ENCODE measurements around the gene VPS37D.
A peak's percentile ranks its signal among the peaks of the same experiment; 100 is the strongest.

Gene VPS37D

GRCh38 chr7:73683056-73683787 lies 15.6 kb downstream of the VPS37D start, which contains the start of the genes BUD23 and DNAJC30:
Gene BUD23 (plus strand): TSS chr7:73683597. CDS start chr7:73683626, 29 bp downstream.
Gene DNAJC30 (minus strand): TSS chr7:73683453. CDS start chr7:73683423, 30 bp downstream.
- Mint-ChIP-seq H3K9me3 (ENCODE audit: low read depth) (no peaks in the 10 kb centered on the region), H3K36me3 (peaks cover 6% of the 10 kb centered on the region), H3K27ac (peak within 1 kb of the TSS; percentile 96), H3K4me3 (peak within 1 kb of the TSS; percentile 100), H3K4me1 (ENCODE audit: low read depth) (peaks cover 33% of the 10 kb centered on the region), H3K27me3 (no peaks in the 10 kb centered on the region)

GRCh38 chr7:73683788-73684693 lies 16.4 kb downstream of the VPS37D start:
- peak overlapping the region; percentile 100 for H3K4me3 Mint-ChIP-seq
- H3K36me3 Mint-ChIP-seq, result peaks cover 6% of the 10 kb centered on the region
- H3K27ac Mint-ChIP-seq, result peak overlapping the region; percentile 96
- no peaks in the 10 kb centered on the region for H3K27me3 Mint-ChIP-seq
- H3K9me3 Mint-ChIP-seq (ENCODE audit: low read depth), result no peaks in the 10 kb centered on the region
- H3K4me1 Mint-ChIP-seq (ENCODE audit: low read depth), result peaks cover 33% of the 10 kb centered on the region

DNA sequence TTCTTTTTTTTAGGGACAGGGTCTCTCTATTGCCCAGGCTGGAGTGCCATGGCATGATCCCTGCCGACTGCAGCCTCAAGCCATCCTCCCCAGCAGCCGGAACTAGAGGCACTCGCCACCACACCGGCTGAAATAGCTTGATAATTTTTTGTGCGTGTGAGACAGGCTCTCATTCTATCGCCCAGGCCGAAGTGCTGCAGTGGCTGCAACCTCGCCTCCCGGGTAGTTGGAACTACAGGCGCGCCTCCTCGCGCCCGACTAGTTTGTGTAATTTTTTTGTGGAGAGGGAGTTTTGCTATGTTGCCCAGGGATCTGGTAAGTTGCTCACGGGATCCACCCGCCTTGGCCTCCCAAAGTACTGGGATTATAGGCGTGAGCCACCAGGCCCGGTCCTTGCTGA lies 17.7 kb downstream of the VPS37D start:
- peaks cover 38% of the 10 kb centered on the region for H3K4me1 Mint-ChIP-seq (ENCODE audit: low read depth)
- H3K27me3 Mint-ChIP-seq, result no peaks in the 10 kb centered on the region
- peak overlapping the region; percentile 47 for H3K4me3 Mint-ChIP-seq
- H3K27ac Mint-ChIP-seq, result no peak overlapping the region
- peaks cover 11% of the 10 kb centered on the region for H3K36me3 Mint-ChIP-seq
- H3K9me3 Mint-ChIP-seq (ENCODE audit: low read depth), result no peaks in the 10 kb centered on the region

DNA sequence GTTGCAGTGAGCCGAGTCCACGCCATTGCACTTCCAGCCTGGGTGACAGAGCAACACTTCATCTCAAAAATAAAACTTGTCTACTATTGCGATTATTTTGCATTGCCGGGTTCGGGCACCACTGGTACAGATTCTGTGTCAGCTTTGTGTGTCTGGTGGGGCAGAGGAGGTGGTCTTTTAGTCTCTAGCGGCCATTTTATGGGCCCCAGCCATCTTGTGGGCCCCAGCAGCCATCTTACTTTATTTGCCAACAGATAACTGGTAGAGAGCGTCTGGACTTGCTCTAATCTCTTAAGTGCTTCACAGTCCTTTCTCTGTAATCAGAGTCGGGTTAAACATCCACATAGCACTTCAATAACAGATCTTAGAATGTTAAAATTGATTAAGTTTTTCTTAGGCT lies 20.7 kb downstream of the VPS37D start:
- H3K36me3 Mint-ChIP-seq, result peaks cover 16% of the 10 kb centered on the region
- no peaks in the 10 kb centered on the region for H3K27me3 Mint-ChIP-seq
- peaks cover 23% of the 10 kb centered on the region for H3K4me1 Mint-ChIP-seq (ENCODE audit: low read depth)
- no peak overlapping the region for H3K27ac Mint-ChIP-seq
- no peaks in the 10 kb centered on the region for H3K9me3 Mint-ChIP-seq (ENCODE audit: low read depth)
- no peak overlapping the region for H3K4me3 Mint-ChIP-seq

DNA sequence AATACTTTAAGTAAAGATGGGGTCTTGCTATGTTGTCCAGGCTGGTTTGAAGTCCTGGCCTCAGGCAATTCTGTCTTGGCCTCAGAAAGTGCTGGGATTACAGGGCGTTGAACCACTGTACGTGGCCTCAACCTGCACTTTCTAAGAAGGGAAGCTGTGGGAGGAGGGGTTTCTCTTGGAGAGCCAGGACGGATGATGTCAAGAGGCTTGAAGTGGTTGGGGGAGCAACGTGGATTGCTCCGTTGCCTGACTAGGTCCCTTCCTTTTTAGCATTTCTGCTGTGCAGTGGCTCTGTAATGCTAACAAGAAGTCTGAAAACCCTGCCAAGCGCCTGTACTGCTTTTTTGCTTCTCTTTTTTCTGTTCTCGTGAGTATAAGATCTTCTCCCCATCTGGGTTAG lies 23.0 kb downstream of the VPS37D start:
- Mint-ChIP-seq H3K36me3 (peaks cover 19% of the 10 kb centered on the region), H3K27ac (no peak overlapping the region), H3K27me3 (no peaks in the 10 kb centered on the region), H3K4me1 (ENCODE audit: low read depth) (peaks cover 10% of the 10 kb centered on the region), H3K4me3 (no peak overlapping the region), H3K9me3 (ENCODE audit: low read depth) (no peaks in the 10 kb centered on the region)

- no peaks in the 10 kb centered on the region for H3K4me1 Mint-ChIP-seq (ENCODE audit: low read depth)
- H3K27ac Mint-ChIP-seq, result no peak overlapping the region
- H3K36me3 Mint-ChIP-seq, result peaks cover 16% of the 10 kb centered on the region
- no peaks in the 10 kb centered on the region for H3K27me3 Mint-ChIP-seq
- no peaks in the 10 kb centered on the region for H3K9me3 Mint-ChIP-seq (ENCODE audit: low read depth)
- H3K4me3 Mint-ChIP-seq, result no peak overlapping the region
These were observed 28.7 kb downstream of the VPS37D start for GRCh38 chr7:73696372-73696771.

DNA sequence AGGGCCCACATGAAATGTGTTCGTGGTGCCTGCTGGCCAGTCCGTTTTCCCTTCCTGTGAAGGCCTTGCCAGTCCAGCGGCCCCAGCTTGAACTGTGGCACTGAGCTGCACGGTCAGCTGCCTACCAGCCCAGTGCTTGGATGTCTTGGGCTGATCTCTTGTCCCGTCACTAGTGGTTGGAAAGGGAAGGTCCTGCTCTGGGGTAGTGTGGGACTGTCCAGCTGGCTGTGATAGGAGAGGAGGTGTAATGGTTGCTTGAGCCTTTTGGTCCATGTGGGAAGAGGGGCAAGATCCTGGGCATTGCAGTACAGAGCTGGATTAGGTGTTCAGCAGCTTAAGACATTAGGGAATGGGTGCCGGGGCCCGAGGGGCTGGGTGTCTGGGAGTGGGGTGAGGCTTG lies 30.8 kb downstream of the VPS37D start:
- H3K9me3 Mint-ChIP-seq (ENCODE audit: low read depth), result no peaks in the 10 kb centered on the region
- H3K4me1 Mint-ChIP-seq (ENCODE audit: low read depth), result peaks cover 2% of the 10 kb centered on the region
- no peak overlapping the region for H3K27ac Mint-ChIP-seq
- H3K27me3 Mint-ChIP-seq, result no peaks in the 10 kb centered on the region
- peaks cover 13% of the 10 kb centered on the region for H3K36me3 Mint-ChIP-seq
- H3K4me3 Mint-ChIP-seq, result no peak overlapping the region

DNA sequence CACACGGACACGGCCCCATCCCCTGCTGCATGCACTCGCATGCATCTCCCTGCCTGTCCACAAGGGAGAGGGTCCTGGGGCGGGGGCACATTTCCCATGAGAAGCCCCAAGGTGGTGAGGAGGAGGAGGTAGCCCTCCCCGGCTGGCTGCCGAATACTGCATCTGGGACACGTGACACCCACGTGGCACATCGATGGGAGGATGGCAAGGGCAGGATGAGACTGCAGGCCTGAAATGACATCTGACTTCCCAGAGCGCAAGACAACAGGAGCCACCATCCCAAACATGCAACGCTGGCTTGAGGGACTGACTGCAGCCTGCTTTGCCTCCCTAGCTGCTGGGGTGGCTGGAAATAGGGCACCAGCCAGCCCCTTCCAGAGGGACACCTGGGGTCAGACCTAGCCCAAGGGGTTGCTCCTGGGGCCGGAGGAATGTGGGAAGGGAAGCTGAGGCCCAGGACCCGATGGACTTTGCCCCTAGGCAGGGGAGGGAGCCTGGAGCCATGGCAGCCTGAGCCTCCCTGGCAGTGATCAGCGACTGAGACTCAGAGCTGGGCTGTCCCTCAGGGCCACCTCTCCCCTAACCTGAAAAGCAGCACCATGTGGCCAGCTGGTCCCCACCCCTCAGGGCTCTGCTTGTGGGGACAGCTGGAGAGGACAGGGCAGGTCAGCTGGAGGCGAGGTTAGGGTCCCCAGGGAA lies 31.9 kb downstream of the VPS37D start:
- Mint-ChIP-seq H3K36me3 (peaks cover 9% of the 10 kb centered on the region), H3K4me1 (ENCODE audit: low read depth) (peaks cover 4% of the 10 kb centered on the region), H3K27ac (no peak overlapping the region)

DNA sequence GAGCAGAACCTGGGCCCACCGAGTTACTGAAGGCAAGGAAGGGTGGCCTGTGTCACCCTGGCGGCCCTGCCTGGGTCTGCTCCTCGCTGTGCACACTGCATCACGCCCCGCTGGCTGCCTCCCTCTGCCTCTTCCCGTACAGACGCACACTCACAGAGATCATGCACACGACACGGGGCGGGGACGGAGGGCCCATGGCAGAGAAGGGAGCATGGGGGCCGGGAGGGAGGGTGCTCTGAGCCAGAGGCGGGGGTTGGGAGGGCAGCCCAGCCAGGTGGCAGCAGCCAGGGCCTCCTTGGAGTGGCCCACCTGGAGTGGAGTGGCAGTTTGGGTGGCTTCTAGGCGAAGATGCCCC lies 32.4 kb downstream of the VPS37D start:
- H3K4me3 Mint-ChIP-seq, result no peak overlapping the region
- H3K27me3 Mint-ChIP-seq, result no peaks in the 10 kb centered on the region
- H3K4me1 Mint-ChIP-seq (ENCODE audit: low read depth), result peaks cover 4% of the 10 kb centered on the region
- H3K9me3 Mint-ChIP-seq (ENCODE audit: low read depth), result no peaks in the 10 kb centered on the region
- H3K36me3 Mint-ChIP-seq, result peaks cover 9% of the 10 kb centered on the region
- no peak overlapping the region for H3K27ac Mint-ChIP-seq

More for the DNA sequence above, 31.9 kb downstream of the VPS37D start:
- Mint-ChIP-seq H3K4me3 (no peak overlapping the region), H3K9me3 (ENCODE audit: low read depth) (no peaks in the 10 kb centered on the region), H3K27me3 (no peaks in the 10 kb centered on the region)

- H3K9me3 Mint-ChIP-seq (ENCODE audit: low read depth), result no peaks in the 10 kb centered on the region
- no peaks in the 10 kb centered on the region for H3K27me3 Mint-ChIP-seq
- no peak overlapping the region for H3K27ac Mint-ChIP-seq
- H3K36me3 Mint-ChIP-seq, result peaks cover 6% of the 10 kb centered on the region
- H3K4me1 Mint-ChIP-seq (ENCODE audit: low read depth), result peaks cover 4% of the 10 kb centered on the region
- H3K4me3 Mint-ChIP-seq, result no peak overlapping the region
These were observed 33.0 kb downstream of the VPS37D start for GRCh38 chr7:73700581-73701134.

DNA sequence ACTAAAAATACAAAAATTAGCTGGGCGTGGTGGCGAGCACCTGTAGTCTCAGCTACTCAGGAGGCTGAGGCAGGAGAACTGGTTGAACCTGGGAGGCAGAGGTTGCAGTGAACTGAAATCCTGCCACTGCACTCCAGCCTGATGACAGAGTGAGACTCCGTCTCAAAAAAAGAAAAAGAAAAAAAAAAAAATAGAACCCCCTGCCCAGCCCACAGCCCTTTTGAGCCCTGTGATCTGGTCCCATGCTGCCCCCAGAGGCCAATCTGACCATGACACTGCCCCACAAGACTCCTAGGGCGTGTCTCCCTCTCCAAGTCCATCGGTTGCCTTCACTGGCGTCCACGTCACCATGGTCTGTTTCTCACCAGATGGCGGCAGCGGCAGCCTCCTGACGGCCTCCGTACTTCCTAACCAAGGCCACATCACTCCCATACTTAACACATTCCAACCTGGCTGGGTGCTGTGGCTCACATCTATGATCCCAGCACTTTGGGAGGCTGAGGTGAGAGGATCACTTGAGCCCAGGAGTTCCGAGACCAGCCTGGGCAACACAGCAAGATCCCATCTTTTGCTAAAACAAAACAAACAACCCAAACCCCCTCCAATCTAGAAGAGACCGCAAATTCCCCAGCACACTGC lies 33.8 kb downstream of the VPS37D start:
- Mint-ChIP-seq H3K9me3 (ENCODE audit: low read depth) (no peaks in the 10 kb centered on the region), H3K27me3 (no peaks in the 10 kb centered on the region), H3K4me1 (ENCODE audit: low read depth) (peaks cover 6% of the 10 kb centered on the region), H3K36me3 (peaks cover 5% of the 10 kb centered on the region), H3K27ac (no peak overlapping the region), H3K4me3 (no peak overlapping the region)

DNA sequence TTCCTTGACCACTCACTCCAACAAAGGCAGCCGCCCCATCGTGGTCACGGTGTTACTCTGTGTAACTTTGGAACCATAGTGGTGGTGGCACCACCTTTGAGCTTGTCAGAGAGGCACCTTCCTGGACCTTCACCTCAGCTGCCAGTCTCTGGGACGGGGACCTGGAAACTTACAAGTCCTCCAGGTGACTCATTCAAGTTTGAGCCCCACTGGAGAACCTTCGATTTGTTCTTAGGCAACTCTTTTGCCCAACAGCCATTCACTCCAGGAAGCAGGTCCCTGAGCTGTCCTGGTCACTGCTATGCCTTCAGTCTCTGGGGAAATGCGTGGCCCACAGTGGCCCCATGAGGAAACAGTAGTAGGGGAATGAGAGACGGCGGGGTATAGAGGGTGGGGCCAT lies 34.6 kb downstream of the VPS37D start:
- Mint-ChIP-seq H3K4me3 (peak overlapping the region; percentile 17), H3K4me1 (ENCODE audit: low read depth) (peaks cover 11% of the 10 kb centered on the region)

GRCh38 chr7:73702665-73703064 lies 35.0 kb downstream of the VPS37D start:
- Mint-ChIP-seq H3K36me3 (peaks cover 5% of the 10 kb centered on the region), H3K4me1 (ENCODE audit: low read depth) (peaks cover 11% of the 10 kb centered on the region), H3K4me3 (peak overlapping the region; percentile 17), H3K27ac (no peak overlapping the region), H3K9me3 (ENCODE audit: low read depth) (no peaks in the 10 kb centered on the region), H3K27me3 (no peaks in the 10 kb centered on the region)

More for the DNA sequence above, 34.6 kb downstream of the VPS37D start:
- Mint-ChIP-seq H3K36me3 (peaks cover 5% of the 10 kb centered on the region), H3K27ac (no peak overlapping the region), H3K27me3 (no peaks in the 10 kb centered on the region), H3K9me3 (ENCODE audit: low read depth) (no peaks in the 10 kb centered on the region)

DNA sequence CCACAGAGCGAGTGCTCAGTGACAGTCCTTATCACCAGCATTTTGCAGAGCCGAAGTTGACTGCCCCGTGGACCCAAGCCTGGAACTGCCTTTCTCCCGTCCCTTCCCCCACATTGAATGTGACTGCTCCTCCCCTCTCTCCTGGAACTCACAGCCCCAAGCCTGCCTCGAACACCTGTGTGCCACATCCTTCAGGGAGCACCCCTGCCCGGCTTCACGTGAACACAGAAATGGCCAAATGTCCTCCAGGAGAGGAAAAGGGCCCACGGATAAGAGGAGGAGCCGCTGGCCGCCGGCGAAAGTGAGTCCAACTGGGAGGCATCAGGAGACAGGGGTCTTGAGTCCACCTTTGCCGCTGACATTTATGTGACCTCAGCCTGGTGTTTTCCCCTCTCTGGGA lies 35.6 kb downstream of the VPS37D start:
- H3K9me3 Mint-ChIP-seq (ENCODE audit: low read depth), result no peaks in the 10 kb centered on the region
- H3K36me3 Mint-ChIP-seq, result peaks cover 5% of the 10 kb centered on the region
- peaks cover 11% of the 10 kb centered on the region for H3K4me1 Mint-ChIP-seq (ENCODE audit: low read depth)

More for the DNA sequence above, 35.6 kb downstream of the VPS37D start:
- H3K4me3 Mint-ChIP-seq, result no peak overlapping the region
- no peak overlapping the region for H3K27ac Mint-ChIP-seq
- no peaks in the 10 kb centered on the region for H3K27me3 Mint-ChIP-seq

Measured in activated naive CD8-positive, alpha-beta T cell (primary cell).